Measurements from ENCODE around the gene ROR1.

DNA sequence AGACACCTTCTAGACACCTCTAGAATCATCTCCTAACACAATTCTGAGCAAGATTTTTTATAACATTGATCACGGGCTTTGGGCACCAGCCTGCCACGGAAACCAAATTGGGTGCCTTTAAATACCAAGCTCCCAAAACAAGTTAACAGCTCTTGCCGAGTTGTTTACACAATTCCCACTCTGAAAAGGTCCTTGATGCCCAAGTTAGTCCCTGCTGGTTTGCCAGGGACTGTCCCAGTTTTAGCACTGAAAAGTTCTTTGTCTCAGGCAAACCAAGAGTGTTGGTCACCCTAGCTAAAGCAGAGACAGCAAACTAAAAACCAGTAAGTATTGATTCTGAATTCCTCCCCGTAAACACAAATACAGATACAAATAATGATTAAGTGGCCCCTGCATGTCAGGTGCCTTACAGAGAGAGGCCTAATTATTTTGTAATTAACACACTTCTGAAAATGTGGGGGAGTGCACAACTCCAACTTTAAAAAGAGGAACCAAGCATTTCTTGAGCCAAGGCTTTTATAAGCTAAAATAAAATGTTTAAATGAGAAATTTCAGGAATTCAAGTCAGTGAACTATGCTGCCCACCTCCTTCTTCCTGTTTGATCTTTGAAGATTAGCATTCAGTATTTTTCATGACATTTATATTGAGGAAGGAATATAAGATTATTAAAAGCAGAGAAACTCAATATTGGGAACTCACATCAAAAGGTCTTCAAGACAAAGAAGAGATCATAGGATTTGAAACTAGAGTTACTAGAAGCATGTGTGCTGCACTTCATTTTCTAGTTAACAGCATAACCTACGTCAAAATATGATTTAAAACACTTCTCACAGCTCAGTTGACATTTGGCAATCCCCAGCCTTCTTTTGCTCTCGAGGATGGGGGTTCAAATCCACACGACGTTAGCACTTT is 420.6 kb downstream of the ROR1 start:
- TF ChIP-seq, protein P1, sequence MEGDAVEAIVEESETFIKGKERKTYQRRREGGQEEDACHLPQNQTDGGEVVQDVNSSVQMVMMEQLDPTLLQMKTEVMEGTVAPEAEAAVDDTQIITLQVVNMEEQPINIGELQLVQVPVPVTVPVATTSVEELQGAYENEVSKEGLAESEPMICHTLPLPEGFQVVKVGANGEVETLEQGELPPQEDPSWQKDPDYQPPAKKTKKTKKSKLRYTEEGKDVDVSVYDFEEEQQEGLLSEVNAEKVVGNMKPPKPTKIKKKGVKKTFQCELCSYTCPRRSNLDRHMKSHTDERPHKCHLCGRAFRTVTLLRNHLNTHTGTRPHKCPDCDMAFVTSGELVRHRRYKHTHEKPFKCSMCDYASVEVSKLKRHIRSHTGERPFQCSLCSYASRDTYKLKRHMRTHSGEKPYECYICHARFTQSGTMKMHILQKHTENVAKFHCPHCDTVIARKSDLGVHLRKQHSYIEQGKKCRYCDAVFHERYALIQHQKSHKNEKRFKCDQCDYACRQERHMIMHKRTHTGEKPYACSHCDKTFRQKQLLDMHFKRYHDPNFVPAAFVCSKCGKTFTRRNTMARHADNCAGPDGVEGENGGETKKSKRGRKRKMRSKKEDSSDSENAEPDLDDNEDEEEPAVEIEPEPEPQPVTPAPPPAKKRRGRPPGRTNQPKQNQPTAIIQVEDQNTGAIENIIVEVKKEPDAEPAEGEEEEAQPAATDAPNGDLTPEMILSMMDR (IDR thresholded peaks at IDR 0.05; ENCODE audit: extremely low read depth in 1 of 2, insufficient read depth in 1 of 2, low read depth in 1 of 2, low read length in 2 of 2): no peak
- TF ChIP-seq POLR2A (IDR thresholded peaks at IDR 0.05; ENCODE audit: low read depth, low read length): no peak

All from endothelial cell of umbilical vein (primary cell).